ENCODE results near the gene SNAP29. TPM values are rescaled to one million over a fixed set of nuclear protein-coding genes. Genes with fewer than 3 reads are reported as not detected.

SNAP29 gene
- total and polyA plus RNA-seq, 9 of the 15 experiments (the other 6 are each of a cell fraction or from before 2014, with no cell fraction given), result 19.5 to 250 (median 75.9) TPM

GRCh38 chr22:20819471-20819870, 39.3 kb upstream of the SNAP29 start (continued):
- TF ChIP-seq ZNF707 (CRISPR knock-in tag; conservative IDR thresholded peaks at IDR 0.05) (no peak), HOMEZ (CRISPR knock-in tag; IDR thresholded peaks at IDR 0.05) (no peak), YBX1 (IDR thresholded peaks at IDR 0.05) (no peak), ARID2 (IDR thresholded peaks at IDR 0.05) (no peak), DPF2 (IDR thresholded peaks at IDR 0.05) (no peak), NFE2L1 (tag; IDR thresholded peaks at IDR 0.05; ENCODE audit: borderline replicate concordance, low read depth) (no peak), ZFP36 (IDR thresholded peaks at IDR 0.05; ENCODE audit: low read depth, low read length, partially characterized antibody) (peak; percentile 12), FOXK2 (conservative IDR thresholded peaks at IDR 0.05 in 1 of 2, IDR thresholded peaks at IDR 0.05 in 1 of 2; ENCODE audit: low read depth in 2 of 2) (no peak), ZBTB7A (IDR thresholded peaks at IDR 0.05; ENCODE audit: borderline replicate concordance, control insufficient read depth, low read depth, low read length) (no peak), KLF1 (tag; IDR thresholded peaks at IDR 0.05) (peak; percentile 14; the same call in 1 of the 2 replicates), IFI16 (CRISPR knock-in tag; IDR thresholded peaks at IDR 0.05) (no peak), JUN (IDR thresholded peaks at IDR 0.05; ENCODE audit: borderline replicate concordance, low read depth, low read length) (no peak), JUN (CRISPR knock-in tag; IDR thresholded peaks at IDR 0.05; ENCODE audit: borderline replicate concordance) (no peak)
- TF ChIP-seq, protein P1, sequence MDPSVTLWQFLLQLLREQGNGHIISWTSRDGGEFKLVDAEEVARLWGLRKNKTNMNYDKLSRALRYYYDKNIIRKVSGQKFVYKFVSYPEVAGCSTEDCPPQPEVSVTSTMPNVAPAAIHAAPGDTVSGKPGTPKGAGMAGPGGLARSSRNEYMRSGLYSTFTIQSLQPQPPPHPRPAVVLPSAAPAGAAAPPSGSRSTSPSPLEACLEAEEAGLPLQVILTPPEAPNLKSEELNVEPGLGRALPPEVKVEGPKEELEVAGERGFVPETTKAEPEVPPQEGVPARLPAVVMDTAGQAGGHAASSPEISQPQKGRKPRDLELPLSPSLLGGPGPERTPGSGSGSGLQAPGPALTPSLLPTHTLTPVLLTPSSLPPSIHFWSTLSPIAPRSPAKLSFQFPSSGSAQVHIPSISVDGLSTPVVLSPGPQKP (CRISPR knock-in tag; IDR thresholded peaks at IDR 0.05), result no peak
